GM18511 (cell line): Measurements from ENCODE around the gene PLEKHG4.

ENCODE experiments used
- ATAC-seq: cut with Tn5 transposase; IDR thresholded peaks from one replicate; pipeline ENCODE4 v1.9.1; 2021; ENCODE audit warnings: mild to moderate bottlenecking, moderate library complexity; ENCODE audit not compliant: unreplicated experiment

Gene PLEKHG4

GRCh38 chr16:67317853-67318252 lies 38.5 kb downstream of the PLEKHG4 start:
- ATAC-seq = no peak

- ATAC-seq = no peak
Observed at GRCh38 chr16:67326115-67326471, 46.8 kb downstream of the PLEKHG4 start.

- peak; percentile 54 for ATAC-seq
Observed at GRCh38 chr16:67326472-67327309, 47.4 kb downstream of the PLEKHG4 start, which contains the start of the genes KCTD19 and LRRC36. Gene KCTD19, minus strand, starts transcription at chr16:67326741. Its CDS starts 34 bp downstream, at chr16:67326707. Gene LRRC36, plus strand, starts transcription at chr16:67326815. Its CDS starts 48 bp downstream, at chr16:67326863.

GRCh38 chr16:67327743-67328142 lies 48.4 kb downstream of the PLEKHG4 start:
- no peak for ATAC-seq

GRCh38 chr16:67329901-67330300 lies 50.6 kb downstream of the PLEKHG4 start:
- no peak for ATAC-seq

- ATAC-seq = no peak
Observed at GRCh38 chr16:67333315-67333714, 54.0 kb downstream of the PLEKHG4 start.

GRCh38 chr16:67336116-67336515 lies 56.8 kb downstream of the PLEKHG4 start:
- no peak for ATAC-seq

GRCh38 chr16:67336648-67337047 lies 57.3 kb downstream of the PLEKHG4 start:
- no peak for ATAC-seq
